Activated CD4-positive, alpha-beta T cell treated with anti-CD3 and anti-CD28 coated beads, Interleukin-2, Interleukin-4, amounts not matched to agents 100 ng/mL and 50 ng/mL, durations not matched to agents 16 hours and 8 hours (primary cell): ENCODE measurements around the gene RABGAP1L.
"Not testable (repeated sequence)": the region's sequence is repeated elsewhere in the genome, so short reads cannot be mapped to it uniquely, and the experiment has no call there.

Source experiments
- DNase-seq: peaks from one replicate; pipeline ENCODE4 v3.0.0-alpha.2; 2020; ENCODE audit warnings: low spot score

RABGAP1L gene

GRCh38 chr1:174198202-174198601, 38.9 kb downstream of the RABGAP1L start:
- no peak for DNase-seq

- no peak for DNase-seq
Measured at GRCh38 chr1:174200746-174201145, 41.4 kb downstream of the RABGAP1L start.

- DNase-seq, result peak; percentile 79
Measured at GRCh38 chr1:174204697-174205308, 45.5 kb downstream of the RABGAP1L start.

- peak; percentile 62 for DNase-seq
Measured at GRCh38 chr1:174206148-174206836, 47.0 kb downstream of the RABGAP1L start.

GRCh38 chr1:174209347-174210187, 50.2 kb downstream of the RABGAP1L start:
- DNase-seq, result peak; percentile 54

- DNase-seq, result no peak
Measured at GRCh38 chr1:174211486-174211885, 52.2 kb downstream of the RABGAP1L start.

GRCh38 chr1:174215766-174216165, 56.4 kb downstream of the RABGAP1L start:
- DNase-seq, result no peak

GRCh38 chr1:174217248-174217647, 57.9 kb downstream of the RABGAP1L start:
- no peak for DNase-seq

- peak; percentile 51 for DNase-seq
Measured at GRCh38 chr1:174217787-174218574, 58.7 kb downstream of the RABGAP1L start.

- no peak for DNase-seq
Measured at GRCh38 chr1:174218983-174219382, 59.7 kb downstream of the RABGAP1L start.

GRCh38 chr1:174219606-174220370, 60.5 kb downstream of the RABGAP1L start:
- DNase-seq, result no peak

GRCh38 chr1:174221681-174222080, 62.4 kb downstream of the RABGAP1L start:
- no peak for DNase-seq

- peak; percentile 44 for DNase-seq
Measured at GRCh38 chr1:174222166-174222949, 63.0 kb downstream of the RABGAP1L start.

- DNase-seq, result no peak
Measured at GRCh38 chr1:174224641-174225040, 65.3 kb downstream of the RABGAP1L start.

GRCh38 chr1:174225499-174226204, 66.3 kb downstream of the RABGAP1L start:
- no peak for DNase-seq

GRCh38 chr1:174230399-174230798, 71.1 kb downstream of the RABGAP1L start:
- DNase-seq, result no peak

- no peak for DNase-seq
Measured at GRCh38 chr1:174232761-174233160, 73.4 kb downstream of the RABGAP1L start.

- not testable (repeated sequence) for DNase-seq
Measured at GRCh38 chr1:174238845-174239501, 79.7 kb downstream of the RABGAP1L start.

GRCh38 chr1:174239541-174239940, 80.2 kb downstream of the RABGAP1L start:
- DNase-seq, result no peak
